Activated CD8-positive, alpha-beta memory T cell treated with anti-CD3 and anti-CD28 coated beads for 48 hours (primary cell): Measurements from ENCODE around the gene SKA2.
A peak's percentile ranks its signal among the peaks of the same experiment; 100 is the strongest.
"Not testable (repeated sequence)": the region's sequence is repeated elsewhere in the genome, so short reads cannot be mapped to it uniquely, and the experiment has no call there.

Source experiments
- DNase-seq, 3 experiments: peaks; one replicate each; pipeline ENCODE4 v3.0.0-alpha.2; 2020; ENCODE audit warnings: low read depth in 2 of 3, low spot score in 2 of 3

SKA2 gene

DNA sequence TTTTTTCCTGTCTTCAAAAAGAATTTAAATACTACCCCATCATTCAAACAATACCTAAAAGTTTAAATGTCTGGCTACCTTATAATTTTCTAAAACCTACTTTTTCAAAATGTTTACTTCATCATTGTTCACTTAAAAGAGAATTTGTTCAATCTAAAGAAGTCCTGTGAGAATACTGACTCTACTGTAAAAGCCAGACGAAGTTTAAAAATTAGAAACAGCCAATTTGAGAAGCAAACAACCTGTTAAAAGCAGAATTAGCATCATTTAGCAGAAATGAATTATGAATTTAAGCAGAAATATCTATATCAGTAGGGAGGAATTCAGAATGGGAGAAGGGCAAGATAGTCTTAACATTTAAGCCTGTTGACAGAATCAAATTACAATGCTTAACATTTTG, 2.1 kb downstream of the SKA2 start:
- no peak for DNase-seq

DNA sequence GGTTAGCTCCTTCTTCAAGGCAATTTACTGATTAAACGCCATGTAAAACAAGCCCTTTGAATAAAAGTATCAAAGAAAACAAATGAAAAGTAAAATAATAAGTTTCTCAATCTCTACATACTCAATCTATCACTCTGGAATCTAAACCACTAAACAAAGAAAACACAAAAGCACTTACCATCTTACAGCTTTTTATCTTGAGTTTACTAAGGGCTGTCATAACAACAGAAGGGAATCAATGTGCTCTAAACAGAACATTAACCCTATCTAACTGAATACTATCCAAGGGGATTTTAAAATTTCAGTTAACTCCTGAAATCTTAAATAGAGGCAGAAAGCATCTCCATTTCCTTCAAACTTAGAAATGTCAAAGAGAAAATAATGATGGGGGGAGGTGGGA, 3.4 kb downstream of the SKA2 start:
- DNase-seq, result no peak

DNA sequence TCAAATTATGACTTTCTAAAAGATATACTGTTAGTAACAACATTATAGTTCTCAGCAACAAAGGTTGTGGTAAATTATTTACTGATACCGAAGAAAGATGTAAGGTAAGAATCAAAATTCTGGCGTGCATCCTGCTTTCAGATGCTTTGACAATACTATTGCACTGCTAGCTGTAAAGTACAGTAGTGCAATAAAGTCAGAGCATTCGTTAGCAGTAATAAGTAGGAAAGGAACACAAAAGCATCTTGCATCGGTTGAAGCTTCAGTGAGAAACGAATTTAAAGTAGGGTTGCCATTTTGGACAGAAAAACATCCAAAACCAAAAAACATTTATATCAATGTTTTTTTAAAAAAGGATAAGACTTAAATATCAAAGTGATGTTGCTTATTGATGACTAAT, 4.0 kb downstream of the SKA2 start:
- DNase-seq, result no peak

DNA sequence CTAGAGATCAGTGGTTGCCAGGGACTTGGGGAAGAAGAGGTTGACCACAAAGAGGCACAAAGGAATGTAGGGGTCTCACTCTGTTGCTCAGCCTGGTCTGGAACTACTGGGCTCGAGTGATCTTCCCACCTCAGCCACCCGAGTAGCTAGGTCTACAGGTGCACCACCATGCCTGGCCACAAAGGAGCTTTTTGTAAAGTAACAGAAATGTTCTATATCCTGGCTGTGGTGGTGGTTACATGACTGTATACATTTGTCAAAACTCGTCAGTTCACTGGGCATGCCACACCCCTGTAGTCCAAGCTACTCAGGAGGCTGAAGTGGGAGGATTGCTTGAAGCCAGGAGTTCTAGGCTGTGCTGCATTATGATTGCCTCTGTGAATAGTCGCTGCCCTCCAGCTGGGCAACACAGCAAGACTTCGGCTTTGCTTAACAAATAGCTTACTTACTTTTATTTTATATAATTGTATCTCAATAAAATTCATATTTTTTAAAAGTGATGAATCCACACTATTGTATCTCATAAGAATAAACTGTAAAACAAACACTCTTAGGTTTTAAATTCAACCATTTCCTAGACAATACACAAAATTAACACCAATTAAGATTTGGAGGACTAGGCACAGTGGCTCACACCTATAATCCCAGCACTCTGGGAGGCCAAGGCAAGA, 5.0 kb downstream of the SKA2 start:
- DNase-seq, result no peak

DNA sequence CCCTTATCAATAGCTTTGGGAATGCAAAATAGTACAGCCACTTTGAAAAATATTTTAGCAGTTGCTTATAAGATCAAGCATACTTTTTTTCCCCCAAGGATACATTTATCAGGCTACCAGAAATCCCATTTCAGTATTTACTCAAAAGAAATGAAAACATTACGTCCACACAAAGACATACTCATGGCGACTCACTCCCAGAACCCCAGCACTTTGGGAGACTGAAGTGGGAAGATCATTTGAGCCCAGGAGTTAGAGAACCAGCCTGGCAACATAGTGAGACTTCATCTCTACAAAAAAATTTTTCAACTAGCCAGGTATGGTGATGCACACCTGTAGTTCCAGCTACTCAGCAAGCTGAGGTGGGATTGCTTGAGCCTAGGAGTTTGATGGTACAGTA, 5.9 kb downstream of the SKA2 start:
- no peak for DNase-seq

DNA sequence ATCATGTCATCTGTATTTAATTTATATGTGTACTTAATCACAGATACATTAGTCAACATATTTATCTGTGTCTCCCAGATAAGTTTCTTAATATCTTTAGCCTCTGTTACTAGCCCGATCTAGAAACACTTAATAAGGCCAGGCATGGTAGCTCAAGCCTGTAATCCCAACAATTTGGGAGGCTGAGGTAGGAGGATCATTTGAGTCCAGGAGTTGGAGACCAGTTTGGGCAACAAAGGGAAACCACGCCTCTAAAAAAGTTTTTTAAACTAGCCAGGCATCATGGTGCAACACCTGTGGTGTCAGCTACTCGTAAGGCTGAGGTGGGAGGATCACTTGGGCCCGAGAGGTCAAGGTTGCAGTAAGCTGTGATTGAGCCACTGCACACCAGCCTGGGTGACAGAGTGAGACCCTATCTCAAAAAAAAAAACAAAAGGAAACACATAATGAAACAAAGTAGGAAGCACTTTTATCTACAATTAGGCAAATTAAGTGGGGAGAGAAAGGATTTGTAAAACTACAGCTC, 9.4 kb downstream of the SKA2 start:
- DNase-seq, result no peak

DNA sequence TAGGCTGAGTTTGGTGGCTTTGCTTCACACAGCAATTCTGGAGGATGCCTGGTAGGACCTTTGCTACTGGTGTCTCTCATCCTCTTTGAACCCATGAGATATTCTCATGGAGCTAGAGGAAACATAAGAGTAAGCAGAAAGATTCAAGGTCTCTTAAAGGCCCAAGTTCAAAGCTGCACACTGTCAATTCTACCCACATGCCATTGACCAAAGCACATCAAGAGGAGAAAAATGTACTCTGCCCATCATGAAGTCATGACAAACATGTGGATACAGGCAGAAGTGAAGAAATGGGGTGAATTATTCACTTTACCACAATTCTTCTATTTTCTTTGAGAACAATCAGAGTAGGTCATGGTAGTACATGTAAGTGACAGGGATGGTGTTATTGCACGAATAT, 13.1 kb downstream of the SKA2 start:
- DNase-seq, result no peak

DNA sequence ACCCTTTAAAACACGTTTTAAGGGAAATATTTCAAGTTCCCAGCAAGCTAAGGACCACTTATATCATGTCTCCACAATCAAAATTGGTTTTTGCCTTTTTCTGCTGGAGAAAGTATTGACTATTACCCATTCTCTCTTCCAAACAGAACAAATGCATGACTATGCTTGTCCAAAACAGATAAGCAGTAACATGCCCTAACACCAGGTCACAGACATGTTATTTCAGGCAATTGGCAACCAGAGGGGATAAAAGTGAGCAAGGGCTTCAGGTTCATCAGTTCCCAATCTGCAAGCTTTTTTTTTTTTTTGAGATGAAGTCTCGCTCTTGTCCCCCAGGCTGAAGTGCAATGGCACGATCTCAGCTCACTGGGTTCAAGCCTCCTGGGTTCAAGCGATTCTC, 15.0 kb downstream of the SKA2 start:
- no peak for DNase-seq

DNA sequence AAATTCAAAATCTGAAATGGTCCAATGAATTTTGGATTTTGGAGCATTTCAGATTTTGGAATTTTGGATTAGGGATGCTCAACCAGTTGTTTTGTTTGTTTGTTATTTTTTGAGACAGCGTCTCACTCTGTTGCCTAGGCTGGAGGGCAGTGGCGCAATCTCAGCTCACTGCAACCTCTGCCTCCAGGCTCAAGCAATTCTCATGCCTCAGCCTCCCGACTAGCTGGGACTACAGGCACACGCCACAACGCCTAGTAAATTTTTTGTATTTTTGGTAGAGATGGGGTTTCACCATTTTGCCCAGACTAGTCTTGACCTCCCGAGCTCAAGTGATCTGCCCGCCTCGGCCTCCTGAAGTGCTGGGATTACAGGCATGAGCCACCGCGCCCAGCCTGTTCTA, 16.6 kb downstream of the SKA2 start:
- not testable (repeated sequence) for DNase-seq

DNA sequence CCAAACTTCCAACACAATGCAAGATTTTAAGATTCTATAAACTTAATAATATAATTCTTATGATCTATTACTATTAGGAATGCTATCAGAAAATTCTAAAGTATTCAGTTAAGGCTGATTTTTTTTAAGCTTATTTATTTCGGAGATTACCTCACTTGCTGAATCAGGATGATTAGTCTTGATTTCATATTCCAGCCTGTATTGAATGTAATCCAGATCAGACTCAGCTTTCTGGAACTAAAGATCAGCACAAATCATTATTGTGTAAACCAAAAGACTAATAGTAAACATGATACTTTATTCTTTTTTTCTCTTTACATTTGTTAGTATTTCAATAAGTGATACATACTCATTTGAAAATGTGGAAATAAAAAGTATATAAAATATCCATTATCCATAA, 23.9 kb downstream of the SKA2 start:
- no peak for DNase-seq

DNA sequence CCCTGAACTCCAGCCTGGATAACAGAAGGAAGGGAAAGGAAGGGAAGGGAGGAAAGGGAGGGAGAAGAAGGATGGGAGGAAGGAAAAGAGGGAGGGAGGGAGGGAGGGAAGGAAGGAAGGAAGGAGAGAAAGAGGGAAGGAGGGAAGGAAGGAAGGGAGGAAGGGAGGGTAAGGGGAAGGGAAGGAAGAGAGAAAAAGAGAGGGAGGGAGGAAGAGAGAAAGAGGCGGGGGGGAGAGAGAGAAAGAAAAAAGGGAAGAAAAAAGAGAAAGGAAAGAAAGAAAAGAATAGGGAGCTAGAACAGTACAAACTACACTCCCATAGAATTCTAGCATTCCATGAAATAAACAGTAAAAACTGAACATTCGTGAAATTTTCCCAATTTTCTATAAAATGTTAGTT, 25.2 kb downstream of the SKA2 start:
- no peak for DNase-seq

DNA sequence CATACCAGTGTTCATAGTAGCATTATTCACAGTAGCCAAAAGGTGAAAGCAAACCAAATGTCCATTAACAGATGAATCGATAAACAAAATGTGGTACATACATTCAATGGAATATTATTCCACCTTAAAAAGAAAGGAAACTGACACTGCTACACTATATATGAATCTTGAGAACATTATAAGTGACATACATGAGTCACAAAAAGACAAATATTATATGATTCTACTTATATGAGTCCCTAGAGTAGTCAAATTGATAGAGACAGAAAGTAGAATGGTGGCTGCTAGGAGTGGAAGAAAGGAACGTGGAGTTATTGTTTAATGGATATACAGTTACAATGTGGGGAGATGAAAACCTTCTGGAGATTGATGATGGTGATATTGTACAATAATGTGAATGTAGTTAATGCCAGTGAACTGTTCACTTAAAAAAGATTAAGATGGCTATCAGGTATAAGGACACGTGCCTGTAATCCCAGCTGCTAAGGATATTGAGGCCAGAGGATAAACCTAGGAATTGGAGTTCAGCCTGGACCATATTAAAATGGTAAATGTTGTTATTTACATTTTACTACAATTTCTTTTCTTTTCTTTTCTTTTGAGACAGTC, 28.1 kb downstream of the SKA2 start:
- no peak for DNase-seq

DNA sequence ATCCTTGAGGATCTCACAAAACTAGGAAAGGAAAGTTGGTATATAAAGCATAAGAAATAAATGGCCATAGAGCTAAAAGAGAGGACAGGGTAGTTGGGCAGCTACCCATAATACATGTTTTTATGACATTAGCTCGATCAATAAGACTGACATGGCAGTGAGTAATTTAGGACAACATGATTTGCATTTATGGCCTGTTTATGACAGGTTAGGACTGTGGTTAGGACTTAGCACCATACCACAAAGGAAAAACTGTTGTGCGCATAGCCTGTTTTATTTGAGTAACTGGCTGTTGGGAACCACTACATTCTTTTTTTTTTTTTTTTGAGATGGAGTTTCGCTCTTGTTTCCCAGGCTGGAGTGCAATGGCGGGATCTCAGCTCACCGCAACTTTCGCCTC, 30.3 kb downstream of the SKA2 start:
- no peak for DNase-seq

DNA sequence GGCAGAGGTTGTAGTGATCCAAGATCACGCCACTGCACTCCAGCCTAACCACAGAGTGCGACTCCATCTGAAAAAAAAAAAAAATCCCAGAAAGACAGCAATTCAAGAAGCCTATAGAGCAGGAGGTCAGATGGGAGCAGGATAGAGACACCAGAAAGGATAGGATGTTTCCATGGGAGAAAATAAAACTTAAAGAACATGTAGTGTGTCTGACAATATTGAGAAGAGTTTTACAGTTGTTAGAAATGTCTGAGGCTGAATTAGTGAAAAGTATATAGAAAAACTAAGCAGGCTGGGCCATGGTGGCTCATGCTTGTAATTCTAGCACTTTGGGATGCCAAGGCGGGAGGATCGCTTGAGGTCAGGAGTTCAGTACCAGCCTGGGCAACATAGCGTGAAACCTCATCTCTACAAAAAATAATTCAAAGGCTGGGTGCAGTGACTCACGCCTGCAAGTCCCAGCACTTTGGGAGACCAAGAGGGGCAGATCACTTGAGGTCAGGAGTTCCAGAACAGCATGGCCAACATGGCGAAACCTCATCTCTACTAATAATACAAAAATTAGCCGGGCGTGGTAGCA, 33.0 kb downstream of the SKA2 start:
- DNase-seq, result no peak

DNA sequence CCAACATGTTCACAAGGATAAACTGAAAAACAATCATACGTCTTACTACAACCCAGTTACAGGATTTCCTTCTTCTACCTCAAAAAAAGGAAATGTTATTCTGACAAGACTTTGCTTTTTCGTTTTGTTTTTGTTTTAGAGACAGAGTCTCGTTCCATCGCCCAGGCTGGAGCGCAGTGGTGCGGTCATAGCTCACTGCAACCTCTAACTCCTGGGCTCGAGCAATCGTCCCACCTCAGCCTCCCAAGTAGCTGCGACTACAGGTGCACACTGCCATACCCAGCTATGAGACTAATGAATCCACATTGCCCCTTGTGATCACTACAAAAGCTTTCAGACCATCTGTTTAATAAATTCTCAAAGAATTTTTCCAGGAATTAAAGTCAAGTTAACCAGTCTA, 39.5 kb downstream of the SKA2 start:
- DNase-seq, result no peak

DNA sequence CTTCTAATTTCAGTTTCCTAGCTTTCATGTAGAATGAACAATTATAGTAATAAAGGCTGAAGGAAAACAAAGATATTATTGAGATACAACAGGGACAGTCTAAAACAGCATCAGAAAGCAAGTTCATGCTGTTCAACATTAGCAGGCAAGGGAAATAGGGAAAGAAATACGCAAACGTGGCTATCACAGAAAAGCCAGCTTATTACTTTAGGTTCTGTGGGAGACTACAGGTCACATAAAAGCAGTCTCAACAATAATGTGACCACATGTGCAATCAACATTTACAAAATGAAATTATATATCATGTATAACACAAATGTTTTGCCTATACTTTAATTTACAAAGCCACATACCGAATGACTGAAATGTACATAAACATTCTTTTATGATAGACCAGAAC, 43.4 kb downstream of the SKA2 start:
- DNase-seq, result no peak

DNA sequence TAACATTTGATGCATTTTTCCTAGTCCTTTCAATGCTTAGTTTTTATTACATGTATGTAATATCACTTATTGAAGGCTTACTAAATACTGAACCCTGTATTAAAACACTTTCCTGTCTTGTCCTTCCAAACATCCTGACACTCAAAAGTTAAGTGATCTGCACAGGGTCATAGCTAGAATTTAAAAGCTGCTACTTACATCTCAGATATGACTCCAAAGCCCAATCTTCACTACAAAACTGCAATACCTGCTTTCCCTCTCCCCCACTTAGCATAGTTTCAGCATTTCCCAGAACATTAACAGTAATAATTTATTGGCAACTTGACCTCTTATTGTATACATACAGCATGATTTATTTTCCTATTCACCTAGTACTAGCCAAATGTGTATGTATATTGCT, 44.0 kb downstream of the SKA2 start:
- DNase-seq, result no peak

DNA sequence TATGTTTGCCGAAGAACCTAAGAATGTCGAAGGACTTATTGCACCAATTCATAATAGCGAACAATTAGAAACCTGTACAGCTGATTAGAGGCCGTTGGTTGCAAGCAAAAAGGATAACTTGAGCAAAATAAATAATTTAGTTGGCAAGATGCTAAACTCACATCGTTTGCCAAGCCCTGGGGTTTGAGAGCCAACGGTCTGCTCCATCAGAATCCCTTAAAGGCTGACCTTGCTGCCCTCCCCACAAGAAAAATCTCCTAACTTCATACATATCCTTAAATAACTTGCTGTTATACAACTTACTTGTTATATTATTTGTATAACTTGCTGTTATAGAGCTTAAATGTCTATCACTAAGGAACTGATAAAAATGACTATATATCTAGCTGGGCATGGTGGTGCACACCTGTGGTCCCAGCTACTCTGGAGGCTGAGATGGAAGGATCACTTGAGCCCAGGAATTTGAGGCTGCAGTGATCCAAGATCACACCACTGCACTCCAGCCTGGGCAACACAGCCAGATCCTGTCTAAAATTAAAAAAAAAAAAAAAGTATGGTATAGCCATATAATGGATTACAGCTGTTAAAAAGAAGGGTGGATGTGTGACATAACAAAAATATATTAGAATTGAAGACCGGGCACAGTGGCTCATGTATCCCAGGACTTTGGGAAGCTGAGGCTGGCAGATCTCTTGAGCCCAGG, 46.4 kb downstream of the SKA2 start:
- no peak for DNase-seq

DNA sequence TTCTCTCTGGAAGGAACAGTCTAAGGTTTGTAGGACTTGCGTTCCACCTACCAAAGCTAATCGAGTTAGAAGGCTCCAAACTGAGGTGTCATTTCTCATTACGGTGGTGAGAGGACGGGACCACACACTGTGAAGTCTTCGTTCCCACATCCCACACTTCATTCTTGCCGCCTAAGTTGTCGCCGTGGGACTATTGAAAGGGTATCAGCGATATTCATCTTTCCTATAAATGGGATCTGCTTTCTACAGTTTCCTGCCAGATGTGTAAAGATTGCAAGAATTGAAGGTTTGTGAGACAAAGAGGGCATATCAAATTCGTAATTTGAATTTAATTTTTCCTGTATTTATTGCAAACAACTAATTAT, 47.7 kb downstream of the SKA2 start:
- no peak for DNase-seq

DNA sequence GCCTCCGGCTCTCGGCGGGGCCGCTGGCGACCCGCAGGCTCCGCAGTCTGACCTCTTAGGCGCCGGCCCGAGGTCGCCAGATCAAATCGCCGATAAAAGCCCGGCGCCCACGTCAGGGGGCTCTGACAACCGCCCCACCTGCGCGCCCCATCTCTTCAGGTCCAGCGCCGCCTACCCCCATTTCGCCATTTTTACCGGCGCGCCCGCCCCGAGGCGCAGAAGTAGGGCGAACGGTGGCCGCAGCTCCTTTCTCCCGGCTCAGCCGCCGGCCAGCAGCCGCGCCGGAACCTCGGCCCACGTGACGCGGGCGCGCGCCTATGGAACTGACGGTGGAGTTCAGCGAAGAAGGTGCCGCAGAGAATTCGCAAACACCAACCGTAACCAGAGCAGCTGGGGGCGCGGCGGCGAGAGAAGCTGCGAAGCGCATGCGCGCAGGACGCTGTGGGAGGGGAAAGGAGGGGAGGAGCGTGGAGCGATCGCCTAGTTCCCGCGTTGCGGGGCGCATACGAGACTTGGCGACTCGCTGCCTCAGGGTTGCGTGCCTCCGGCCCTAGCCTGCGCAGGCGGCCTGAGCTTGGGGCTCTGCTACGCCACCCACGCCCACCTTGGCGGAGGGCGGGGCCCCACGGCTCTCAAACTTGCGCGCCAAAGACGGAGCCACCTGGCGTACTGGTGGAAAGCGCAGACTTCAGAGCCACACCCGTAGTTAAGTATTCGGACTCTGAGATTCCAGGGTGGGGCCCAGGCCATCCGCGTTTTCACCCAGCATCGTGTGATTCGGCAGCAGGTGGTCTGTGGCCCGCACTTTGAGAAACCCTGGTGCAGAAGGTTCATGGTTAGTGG, 48.3 kb downstream of the SKA2 start, which contains the start of gene TRIM37:
Gene TRIM37 (minus strand): TSS at position 418 of the 843 bp plus-strand sequence. CDS start 419 bp downstream, outside the sequence.
- DNase-seq, result peak; percentile 84 to 100 (median 97)

DNA sequence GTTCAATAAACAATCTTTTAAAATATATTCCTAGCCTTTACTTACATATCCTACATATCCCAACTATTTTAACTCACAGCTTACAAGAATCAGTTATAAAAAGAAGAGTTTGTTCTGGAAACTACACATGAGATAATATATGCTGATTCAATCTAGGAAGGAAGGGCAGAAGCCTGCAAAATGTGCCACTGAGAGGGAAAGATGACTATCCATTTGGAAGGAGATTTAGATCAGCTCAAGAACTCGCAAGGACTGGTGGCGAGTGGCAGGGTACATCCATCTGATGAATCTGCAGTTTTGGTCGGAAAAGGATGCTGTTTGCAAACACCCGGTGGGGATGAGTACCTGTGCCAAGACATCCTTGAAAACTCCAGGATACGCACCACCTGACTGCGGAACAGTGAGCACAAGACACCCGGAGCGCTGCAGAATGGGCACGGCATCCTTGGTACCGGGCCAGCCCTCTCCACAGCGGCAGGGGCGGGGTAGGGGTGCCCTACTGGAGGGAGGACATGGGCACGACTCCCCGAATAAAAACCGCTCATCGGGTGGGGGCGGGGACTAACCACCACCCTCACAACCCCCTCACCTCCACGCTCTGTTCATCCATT, 49.0 kb downstream of the SKA2 start:
- DNase-seq, result peak; percentile 24 to 41 (median 37)
